ENCODE measurements around the gene LIG1.

- TF ChIP-seq CTCF (IDR thresholded peaks at IDR 0.05; ENCODE audit: extremely low read depth in 1 of 2, insufficient read depth in 1 of 2, low read depth in 1 of 2, low read length in 2 of 2) (no peak), GATA2 (IDR thresholded peaks at IDR 0.05; ENCODE audit: insufficient read depth, insufficient read length, low read depth, low read length) (no peak), POLR2AphosphoS5 (IDR thresholded peaks at IDR 0.05; ENCODE audit: insufficient read depth, low read depth, low read length) (no peak), POLR2A (IDR thresholded peaks at IDR 0.05; ENCODE audit: low read depth, low read length) (no peak), JUN (IDR thresholded peaks at IDR 0.05; ENCODE audit: borderline replicate concordance, insufficient read depth, insufficient read length, low read depth) (no peak), MAX (IDR thresholded peaks at IDR 0.05; ENCODE audit: insufficient read depth, insufficient read length) (no peak)
Measured at GRCh38 chr19:48175578-48175977, 5.4 kb upstream of the LIG1 start.

All from endothelial cell of umbilical vein (primary cell).